ENCODE data around the gene USP22. TPM values are rescaled to one million over a fixed set of nuclear protein-coding genes. Genes with fewer than 3 reads are reported as not detected.

USP22 gene
- total and polyA plus RNA-seq, 2 of the 8 experiments (the other 6 are each of a cell fraction or from before 2014, with no cell fraction given) = 221 to 316 TPM

- WGBS, 2 experiments (ENCODE audit: extremely low coverage in 1 of 2, insufficient coverage in 1 of 2, insufficient read length in 1 of 2, insufficient replicate concordance in 2 of 2, low coverage in 1 of 2, low lambda C conversion rate in 2 of 2, missing lambda C conversion rate in 1 of 2) = 97% methylated on average over 18 of the region's 18 CpGs; no CpG with 5 or more reads in 1 of the 2 experiments
- H3K56ac ChIP-seq (replicated peaks; ENCODE audit: insufficient read length, low read depth, low read length) = no peak overlapping the region
- H3K23ac ChIP-seq (ENCODE audit: insufficient read length) = no peak overlapping the region
- H2BK120ac ChIP-seq (replicated peaks; ENCODE audit: low read depth, low read length) = no peak overlapping the region
- DNase-seq (ENCODE audit: low read depth in 1 of 2, low spot score in 2 of 2) (no peak), FAIRE-seq (no peak)
- no peak overlapping the region for H2AFZ ChIP-seq (ENCODE audit: low read length)
- peaks cover 0 to 5% (median 3%) of the 10 kb centered on the region in 4 experiments; a peak in 4 of 7 replicates for H3K4me1 ChIP-seq (replicated peaks in 1 of 4; ENCODE audit: control insufficient read depth in 3 of 4, insufficient read depth in 4 of 4, low read length in 3 of 4)
- H2BK15ac ChIP-seq (ENCODE audit: low read length) = no peak overlapping the region
- H2AK5ac ChIP-seq (ENCODE audit: low read depth, low read length) = peak overlapping the region; percentile 82; the same call in 1 of the 2 replicates
- no peaks in the 10 kb centered on the region for H3K36me3 ChIP-seq (ENCODE audit: control insufficient read depth in 2 of 4, insufficient read depth in 4 of 4, low read length in 3 of 4)
- H2BK5ac ChIP-seq (ENCODE audit: low read depth, low read length) = no peak overlapping the region
- peak overlapping the region; percentile 75 for H2BK12ac ChIP-seq (ENCODE audit: low read depth, low read length)
- ChIA-PET CTCF (ENCODE audit: partially characterized antibody) (interaction anchor here (0.8 to 3.1 kb wide), 7 partner anchors 13 to 192 kb away, joined by 3 to 21 read pairs (median 4); no protein-coding TSS in a partner anchor), POLR2A (ENCODE audit: partially characterized antibody) (interaction anchor here (1.3 to 1.6 kb wide), 9 partner anchors 8 to 205 kb away, joined by 3 to 5 read pairs (median 3); no protein-coding TSS in a partner anchor)
- H2BK20ac ChIP-seq (ENCODE audit: low read length) = 0 out of 2 replicates have a peak overlapping the region, but pooled peaks have one; percentile 48
- peaks cover 0 to 5% of the 10 kb centered on the region in 2 experiments; a peak in 1 of 4 replicates for H3K9me3 ChIP-seq (ENCODE audit: insufficient read depth in 2 of 2, low read depth in 1 of 2, low read length in 1 of 2)
- peak overlapping the region; percentile 40 for H4K8ac ChIP-seq (ENCODE audit: extremely low read depth, insufficient read depth, low read length)
- H3K4me3 ChIP-seq (ENCODE audit: extremely low read depth in 1 of 4, insufficient read depth in 2 of 4, low read depth in 3 of 4, low read length in 4 of 4) = no peak overlapping the region
- no peaks in the 10 kb centered on the region for H3K79me1 ChIP-seq (ENCODE audit: low read depth, low read length)
- H3K79me2 ChIP-seq (ENCODE audit: control insufficient read depth in 1 of 2, insufficient read depth in 2 of 2, low read length in 2 of 2) = no peaks in the 10 kb centered on the region
- peaks cover 2 to 4% of the 10 kb centered on the region in 2 experiments for H4K20me1 ChIP-seq (replicated peaks in 1 of 2; ENCODE audit: control insufficient read depth in 1 of 2, insufficient read depth in 2 of 2, low read length in 2 of 2)
- TF ChIP-seq MAX (IDR thresholded peaks at IDR 0.05) (no peak), KDM4A (IDR thresholded peaks at IDR 0.05; ENCODE audit: low read depth, low read length, severe bottlenecking) (no peak), RBBP5 (IDR thresholded peaks at IDR 0.05; ENCODE audit: borderline replicate concordance, low read depth, low read length) (no peak), NRF1 (IDR thresholded peaks at IDR 0.05; ENCODE audit: low read depth, low read length) (no peak), HDAC2 (IDR thresholded peaks at IDR 0.05; ENCODE audit: borderline replicate concordance in 1 of 2, low read depth in 2 of 2, low read length in 2 of 2) (no peak), CHD1 (IDR thresholded peaks at IDR 0.05; ENCODE audit: low read depth, low read length) (no peak), SRF (IDR thresholded peaks at IDR 0.05; ENCODE audit: low read depth, low read length) (no peak)
- no peak overlapping the region for H3K14ac ChIP-seq (ENCODE audit: insufficient read length)
- no peak overlapping the region for H3K9ac ChIP-seq (replicated peaks in 1 of 4; ENCODE audit: extremely low read depth in 1 of 4, low read depth in 3 of 4, low read length in 3 of 4)
- no peak overlapping the region for H4K5ac ChIP-seq (ENCODE audit: insufficient read length, low read depth, low read length)
- no peaks in the 10 kb centered on the region for H3K23me2 ChIP-seq (ENCODE audit: low read depth, low read length)
- no peak overlapping the region; the same call in 1 of the 2 replicates for H3K18ac ChIP-seq (ENCODE audit: extremely low read depth, low read length)
- no peak overlapping the region for H3K27ac ChIP-seq (ENCODE audit: low read depth, low read length)
- H3K4me2 ChIP-seq (ENCODE audit: insufficient read depth in 1 of 2, low read depth in 2 of 2, low read length in 2 of 2) = no peak overlapping the region
- H3K27me3 ChIP-seq (replicated peaks in 1 of 4; ENCODE audit: control insufficient read depth in 3 of 4, extremely low read depth in 1 of 4, insufficient read depth in 3 of 4, low read length in 3 of 4) = no peaks in the 10 kb centered on the region
- no peak overlapping the region for H3K4ac ChIP-seq (replicated peaks; ENCODE audit: insufficient read length, low read depth, low read length)
- no peak overlapping the region for H4K91ac ChIP-seq (replicated peaks; ENCODE audit: insufficient read length, low read length)
These were observed 48.7 kb downstream of the USP22 start for GRCh38 chr17:20993863-20994778.

Data from H1 (cell line).